Endothelial cell of umbilical vein (primary cell): ENCODE measurements around the gene IRF6.
A peak's percentile ranks its signal among the peaks of the same experiment; 100 is the strongest.

Experiments used
- CTCF ChIP-seq, 2 donors: IDR thresholded peaks; 1 replicate in 1 of 2; 2 replicates in 1 of 2; pipeline ENCODE4 v1.5.1; 2011; ENCODE audit warnings: low read length in 2 of 2, mild to moderate bottlenecking in 2 of 2, moderate library complexity in 2 of 2, control low read depth in 1 of 2, inconsistent platforms in 1 of 2, low read depth in 1 of 2; ENCODE audit not compliant: insufficient read depth in 1 of 2; ENCODE audit errors: extremely low read depth in 1 of 2
- EZH2 ChIP-seq: IDR thresholded peaks from 2 replicates; pipeline ENCODE4 v1.6.1; 2012; ENCODE audit warnings: borderline replicate concordance, low read depth, mild to moderate bottlenecking, moderate library complexity, low read length, inconsistent platforms; ENCODE audit not compliant: severe bottlenecking
- FOS ChIP-seq: IDR thresholded peaks from 2 replicates; pipeline ENCODE4 v1.6.1; 2011; ENCODE audit warnings: mild to moderate bottlenecking, low read length, moderate library complexity, borderline replicate concordance; ENCODE audit not compliant: insufficient read depth
- JUN ChIP-seq: IDR thresholded peaks from 2 replicates; pipeline ENCODE4 v1.6.1; 2011; ENCODE audit warnings: borderline replicate concordance, low read depth; ENCODE audit not compliant: insufficient read length, insufficient read depth
- POLR2A ChIP-seq: IDR thresholded peaks from 2 replicates; pipeline ENCODE4 v1.6.1; 2012; ENCODE audit warnings: low read depth, mild to moderate bottlenecking, control low read depth, low read length
- POLR2AphosphoS5 ChIP-seq: IDR thresholded peaks from 2 replicates; pipeline ENCODE4 v1.6.1; 2012; ENCODE audit warnings: low read depth, mild to moderate bottlenecking, control low read depth, low read length, moderate library complexity; ENCODE audit not compliant: insufficient read depth

GRCh38 chr1:209805875-209806760, at the start of gene IRF6:
- no peak for TF ChIP-seq CTCF (IDR thresholded peaks at IDR 0.05; ENCODE audit: extremely low read depth in 1 of 2, insufficient read depth in 1 of 2, low read depth in 1 of 2, low read length in 2 of 2)
- TF ChIP-seq POLR2A = peak; percentile 50
- no peak for TF ChIP-seq EZH2
- TF ChIP-seq POLR2AphosphoS5 = no peak
- no peak for TF ChIP-seq JUN
- no peak for TF ChIP-seq FOS
